RWPE2 (cell line): ENCODE data around the gene CLCN5.

ENCODE experiments used
- ATAC-seq: fragments of 200-7000 bp; cut with Tn5 transposase; 3 replicates; pipeline ENCODE4 v1.9.1; 2021; ENCODE audit warnings: low read depth
- DNase-seq: peaks from one replicate; pipeline ENCODE4 v3.0.0-alpha.2; 2020; ENCODE audit warnings: low spot score
- H3K27ac ChIP-seq: fragments of 450-650 bp; 2 replicates; pipeline ENCODE4 v1.5.1; 2017; ENCODE audit warnings: mild to moderate bottlenecking; ENCODE audit not compliant: poor library complexity, severe bottlenecking
- H3K27me3 ChIP-seq: fragments of 250-450 bp; sonication (Bioruptor Pico); 2 replicates; pipeline ENCODE4 v1.5.1; 2021; ENCODE audit warnings: mild to moderate bottlenecking, moderate library complexity; ENCODE audit not compliant: insufficient read depth, poor library complexity, severe bottlenecking
- H3K36me3 ChIP-seq: fragments of 250-450 bp; sonication (Bioruptor Pico); 2 replicates; pipeline ENCODE4 v1.5.1; 2020; ENCODE audit warnings: low read depth, mild to moderate bottlenecking, moderate library complexity
- H3K4me1 ChIP-seq: fragments of 250-450 bp; sonication (Bioruptor Pico); 2 replicates; pipeline ENCODE4 v1.5.1; 2021; ENCODE audit warnings: mild to moderate bottlenecking, moderate library complexity; ENCODE audit not compliant: insufficient read depth, poor library complexity, severe bottlenecking
- H3K4me3 ChIP-seq: fragments of 250-450 bp; sonication (Bioruptor Pico); 2 replicates; pipeline ENCODE4 v1.5.1; 2021; ENCODE audit warnings: mild to moderate bottlenecking, moderate library complexity; ENCODE audit not compliant: severe bottlenecking
- H3K9me3 ChIP-seq: fragments of 250-450 bp; sonication (Bioruptor Pico); 2 replicates; pipeline ENCODE4 v1.5.1; 2021; ENCODE audit warnings: mild to moderate bottlenecking, moderate library complexity; ENCODE audit not compliant: severe bottlenecking
- CTCF ChIP-seq: fragments of 450-650 bp; IDR thresholded peaks from one replicate; pipeline ENCODE4 v1.5.1; 2017; ENCODE audit warnings: mild to moderate bottlenecking, moderate library complexity; ENCODE audit not compliant: poor library complexity, severe bottlenecking

Gene CLCN5

GRCh38 chrX:49960061-49960460 is 37.7 kb downstream of the CLCN5 start:
- TF ChIP-seq CTCF: no peak
- ATAC-seq: no peak
- no peak for DNase-seq
- Histone ChIP-seq H3K4me3 (no peak overlapping the region), H3K36me3 (no peaks in the 10 kb centered on the region), H3K27me3 (no peaks in the 10 kb centered on the region), H3K9me3 (no peaks in the 10 kb centered on the region), H3K27ac (no peak overlapping the region), H3K4me1 (no peaks in the 10 kb centered on the region)

- no peaks in the 10 kb centered on the region for H3K27me3 ChIP-seq
- TF ChIP-seq CTCF: no peak
- no peak overlapping the region for H3K27ac ChIP-seq
Observed at GRCh38 chrX:49970674-49971073, 48.3 kb downstream of the CLCN5 start.

GRCh38 chrX:49972328-49972860 is 50.0 kb downstream of the CLCN5 start:
- DNase-seq: no peak
- H3K9me3 ChIP-seq: no peaks in the 10 kb centered on the region
- H3K27me3 ChIP-seq: no peaks in the 10 kb centered on the region
- no peak for TF ChIP-seq CTCF
- no peaks in the 10 kb centered on the region for H3K36me3 ChIP-seq
- no peak for ATAC-seq
- no peak overlapping the region for H3K27ac ChIP-seq
- H3K4me3 ChIP-seq: no peak overlapping the region
- no peaks in the 10 kb centered on the region for H3K4me1 ChIP-seq

More at GRCh38 chrX:49970674-49971073, 48.3 kb downstream of the CLCN5 start:
- Histone ChIP-seq H3K4me3 (no peak overlapping the region), H3K36me3 (no peaks in the 10 kb centered on the region), H3K9me3 (no peaks in the 10 kb centered on the region), H3K4me1 (no peaks in the 10 kb centered on the region)
- DNase-seq: no peak
- ATAC-seq: no peak

GRCh38 chrX:49976682-49977197 is 54.3 kb downstream of the CLCN5 start:
- no peaks in the 10 kb centered on the region for H3K9me3 ChIP-seq
- DNase-seq (no peak), ATAC-seq (no peak)
- H3K27me3 ChIP-seq: no peaks in the 10 kb centered on the region
- no peaks in the 10 kb centered on the region for H3K36me3 ChIP-seq
- H3K4me1 ChIP-seq: no peaks in the 10 kb centered on the region
- no peak overlapping the region for H3K4me3 ChIP-seq
- no peak overlapping the region for H3K27ac ChIP-seq
- TF ChIP-seq CTCF: no peak

GRCh38 chrX:49977319-49978090 is 55.1 kb downstream of the CLCN5 start:
- no peak for TF ChIP-seq CTCF
- Histone ChIP-seq H3K4me3 (no peak overlapping the region), H3K27me3 (no peaks in the 10 kb centered on the region), H3K9me3 (no peaks in the 10 kb centered on the region), H3K27ac (no peak overlapping the region), H3K36me3 (no peaks in the 10 kb centered on the region), H3K4me1 (no peaks in the 10 kb centered on the region)
- DNase-seq (no peak), ATAC-seq (no peak)
